HFF-Myc (cell line): ENCODE measurements around the gene PRR30.

ENCODE experiments used
- DNase-seq: peaks from one replicate; pipeline ENCODE4 v3.0.0-alpha.2; 2011; ENCODE audit warnings: low read depth; ENCODE audit errors: extremely low read depth
- H3K4me3 ChIP-seq: replicated peaks from 2 replicates; pipeline ENCODE4 v1.5.1; 2011; ENCODE audit warnings: low read depth, mild to moderate bottlenecking, control low read depth, low read length
- CTCF ChIP-seq: IDR thresholded peaks from 2 replicates; pipeline ENCODE4 v1.5.1; 2012; ENCODE audit warnings: mild to moderate bottlenecking, low read depth, low read length, control low read depth; ENCODE audit errors: missing control alignments

Gene PRR30

GRCh38 chr2:27164960-27165763, 26.0 kb upstream of the PRR30 start:
- no peak for TF ChIP-seq CTCF
- DNase-seq = no peak
- no peak overlapping the region for H3K4me3 ChIP-seq

- no peak for DNase-seq
- no peak overlapping the region for H3K4me3 ChIP-seq
- no peak for TF ChIP-seq CTCF
Measured at GRCh38 chr2:27162151-27163121, 23.2 kb upstream of the PRR30 start.

- TF ChIP-seq CTCF = no peak
- no peak for DNase-seq
- no peak overlapping the region for H3K4me3 ChIP-seq
Measured at GRCh38 chr2:27160191-27160590, 21.0 kb upstream of the PRR30 start.

GRCh38 chr2:27159271-27159670, 20.1 kb upstream of the PRR30 start:
- DNase-seq = no peak
- no peak overlapping the region for H3K4me3 ChIP-seq
- no peak for TF ChIP-seq CTCF

GRCh38 chr2:27158468-27158867, 19.3 kb upstream of the PRR30 start:
- no peak for TF ChIP-seq CTCF
- H3K4me3 ChIP-seq = no peak overlapping the region
- DNase-seq = no peak

- TF ChIP-seq CTCF = no peak
- no peak for DNase-seq
- no peak overlapping the region for H3K4me3 ChIP-seq
Measured at GRCh38 chr2:27155069-27155520, 15.9 kb upstream of the PRR30 start.
